Measurements from ENCODE around the gene COLQ. TPM values are rescaled to one million over a fixed set of nuclear protein-coding genes. Genes with fewer than 3 reads are reported as not detected.

COLQ gene
- total RNA-seq, 4 donors from 2014 or later, result 2.6 to 21.3 (median 4.0) TPM

DNA sequence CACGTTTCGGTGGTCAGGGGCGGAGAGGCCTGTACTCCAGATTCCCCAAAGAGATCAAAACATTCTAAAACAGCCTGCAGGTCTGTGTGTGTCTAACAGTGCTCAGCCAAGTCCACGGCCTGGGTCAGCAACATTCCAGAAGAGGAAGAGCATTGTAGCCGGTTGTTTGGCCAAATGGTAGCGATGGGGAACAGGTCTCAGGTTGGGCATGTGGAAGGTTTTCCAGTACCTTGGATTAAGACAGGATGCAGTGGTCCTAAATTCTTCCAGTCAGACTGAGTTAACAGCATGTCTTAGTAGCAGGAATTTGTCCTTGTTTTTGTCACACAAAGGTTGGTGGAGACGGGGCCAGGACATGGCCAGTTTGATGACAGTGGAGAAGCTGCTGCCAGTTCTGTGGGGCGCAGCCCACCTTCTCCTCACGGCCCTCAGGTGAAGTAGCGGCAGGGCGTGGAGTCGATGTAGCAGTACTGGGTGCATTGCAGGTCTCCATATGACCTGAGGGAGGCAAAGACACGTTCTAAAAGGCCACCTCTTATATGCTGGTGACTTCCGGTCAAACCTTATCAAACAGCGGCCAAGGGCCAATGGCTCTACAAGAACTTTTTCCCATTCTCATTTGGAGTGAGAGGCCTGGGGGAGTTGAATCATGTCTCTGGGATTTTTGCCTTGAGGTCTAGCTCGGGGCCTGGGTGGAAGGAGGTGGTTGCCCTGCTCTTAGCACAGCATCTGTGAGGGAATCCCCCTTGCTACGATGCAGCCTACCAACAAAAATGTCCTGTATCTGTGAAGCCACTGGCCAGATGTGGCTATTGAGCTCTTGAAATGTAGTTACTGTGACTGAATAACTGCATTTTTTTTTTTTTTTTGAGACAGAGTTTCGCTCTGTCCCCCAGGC lies 70.0 kb downstream of the COLQ start:
- no peak overlapping the region for H3K4me3 ChIP-seq
- no peak overlapping the region for H3K27ac ChIP-seq
- H3K27me3 ChIP-seq, result no peaks in the 10 kb centered on the region
- H3K9me3 ChIP-seq, result no peaks in the 10 kb centered on the region
- no peaks in the 10 kb centered on the region for H3K36me3 ChIP-seq
- no peak for TF ChIP-seq POLR2A (IDR thresholded peaks at IDR 0.05)
- TF ChIP-seq, protein P1, sequence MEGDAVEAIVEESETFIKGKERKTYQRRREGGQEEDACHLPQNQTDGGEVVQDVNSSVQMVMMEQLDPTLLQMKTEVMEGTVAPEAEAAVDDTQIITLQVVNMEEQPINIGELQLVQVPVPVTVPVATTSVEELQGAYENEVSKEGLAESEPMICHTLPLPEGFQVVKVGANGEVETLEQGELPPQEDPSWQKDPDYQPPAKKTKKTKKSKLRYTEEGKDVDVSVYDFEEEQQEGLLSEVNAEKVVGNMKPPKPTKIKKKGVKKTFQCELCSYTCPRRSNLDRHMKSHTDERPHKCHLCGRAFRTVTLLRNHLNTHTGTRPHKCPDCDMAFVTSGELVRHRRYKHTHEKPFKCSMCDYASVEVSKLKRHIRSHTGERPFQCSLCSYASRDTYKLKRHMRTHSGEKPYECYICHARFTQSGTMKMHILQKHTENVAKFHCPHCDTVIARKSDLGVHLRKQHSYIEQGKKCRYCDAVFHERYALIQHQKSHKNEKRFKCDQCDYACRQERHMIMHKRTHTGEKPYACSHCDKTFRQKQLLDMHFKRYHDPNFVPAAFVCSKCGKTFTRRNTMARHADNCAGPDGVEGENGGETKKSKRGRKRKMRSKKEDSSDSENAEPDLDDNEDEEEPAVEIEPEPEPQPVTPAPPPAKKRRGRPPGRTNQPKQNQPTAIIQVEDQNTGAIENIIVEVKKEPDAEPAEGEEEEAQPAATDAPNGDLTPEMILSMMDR (IDR thresholded peaks at IDR 0.05), result no peak
- DNase-seq, result no peak
- intact Hi-C loops (cut with DNase I; ENCODE audit: low total_unique reads), result no loop called here
- H3K4me1 ChIP-seq, result no peaks in the 10 kb centered on the region

DNA sequence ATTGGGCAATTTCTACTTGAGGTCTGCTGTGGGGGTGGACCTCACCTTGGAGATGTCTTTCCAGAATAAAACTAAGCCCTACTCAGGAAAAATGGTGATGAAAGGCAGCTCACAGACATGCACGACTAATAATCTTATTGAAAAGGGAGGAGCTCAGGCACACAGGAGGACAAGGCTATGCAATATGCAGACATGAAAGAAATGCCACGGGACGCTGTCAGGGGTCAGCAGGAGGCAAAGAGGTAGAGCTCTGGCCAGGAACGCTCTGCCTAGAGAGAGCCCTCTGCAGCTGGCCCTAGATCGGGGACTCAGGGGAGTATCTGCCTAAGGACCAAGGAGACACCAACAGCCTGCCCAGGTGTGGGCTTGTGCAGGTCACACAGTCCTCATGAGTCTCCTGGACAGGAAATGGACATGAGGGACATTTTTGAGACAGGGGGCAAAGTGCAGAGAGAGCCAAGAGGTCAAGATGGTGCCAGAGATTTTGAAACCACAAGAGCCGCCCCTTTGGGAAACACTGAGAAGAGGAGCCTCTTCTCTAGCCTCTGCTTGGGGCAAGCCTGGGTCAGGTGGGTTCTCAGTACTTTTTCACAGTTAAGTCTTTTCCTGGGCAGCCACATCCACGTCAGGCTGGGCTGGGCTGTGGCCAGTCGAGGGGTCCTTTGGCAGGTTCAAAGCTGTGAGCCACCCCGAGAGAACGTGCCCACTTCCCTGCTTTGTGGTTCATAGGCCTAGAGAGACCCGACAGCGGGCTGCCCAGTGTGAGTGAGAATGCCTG lies 70.9 kb downstream of the COLQ start:
- intact Hi-C loops (cut with DNase I; ENCODE audit: low total_unique reads), result no loop called here
- Histone ChIP-seq H3K36me3 (no peaks in the 10 kb centered on the region), H3K4me3 (no peak overlapping the region), H3K4me1 (no peaks in the 10 kb centered on the region), H3K27ac (no peak overlapping the region), H3K9me3 (no peaks in the 10 kb centered on the region), H3K27me3 (no peaks in the 10 kb centered on the region)
- TF ChIP-seq POLR2A (IDR thresholded peaks at IDR 0.05), result no peak
- TF ChIP-seq, protein P1 (IDR thresholded peaks at IDR 0.05), result no peak
- no peak for DNase-seq

DNA sequence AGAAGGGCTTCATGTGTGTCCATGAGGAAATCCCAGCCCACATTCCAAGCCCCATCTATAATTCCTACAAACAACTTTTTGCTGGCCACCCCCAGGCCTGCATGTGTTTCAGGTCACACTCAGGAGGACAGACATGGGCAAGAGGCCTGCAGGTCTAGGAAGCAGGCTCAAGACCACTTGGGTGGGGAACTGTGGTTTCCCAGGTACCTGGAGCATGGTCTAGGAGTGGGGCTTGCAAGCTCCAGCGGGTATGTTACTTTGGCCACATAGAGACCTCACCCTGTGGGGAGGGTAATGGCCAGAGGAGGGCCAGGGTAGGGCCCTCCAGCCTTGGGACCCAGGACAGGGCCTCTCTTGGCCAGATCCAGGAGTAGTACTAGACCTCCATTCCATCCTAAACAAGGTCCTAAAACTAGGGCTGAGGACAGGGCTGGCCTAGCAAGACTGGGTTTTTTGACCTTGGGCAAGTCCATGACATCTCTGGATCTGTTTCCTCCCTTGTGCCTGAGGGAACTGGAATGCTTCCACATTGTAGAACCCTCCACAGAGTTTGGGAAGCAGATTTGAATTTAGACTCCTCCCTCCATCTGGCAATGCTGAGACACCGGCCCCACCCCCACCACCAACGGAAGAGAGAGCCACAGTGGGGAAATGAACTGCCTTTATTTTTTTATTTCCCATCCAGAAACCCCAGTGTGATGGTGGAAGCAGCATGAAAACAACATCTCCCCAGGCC lies 71.8 kb downstream of the COLQ start:
- intact Hi-C loops (cut with DNase I; ENCODE audit: low total_unique reads), result no loop called here
- TF ChIP-seq, protein P1 (IDR thresholded peaks at IDR 0.05), result no peak
- no peak for TF ChIP-seq POLR2A (IDR thresholded peaks at IDR 0.05)
- Histone ChIP-seq H3K4me1 (no peaks in the 10 kb centered on the region), H3K4me3 (no peak overlapping the region), H3K27ac (no peak overlapping the region), H3K9me3 (no peaks in the 10 kb centered on the region), H3K27me3 (no peaks in the 10 kb centered on the region), H3K36me3 (no peaks in the 10 kb centered on the region)
- no peak for DNase-seq

DNA sequence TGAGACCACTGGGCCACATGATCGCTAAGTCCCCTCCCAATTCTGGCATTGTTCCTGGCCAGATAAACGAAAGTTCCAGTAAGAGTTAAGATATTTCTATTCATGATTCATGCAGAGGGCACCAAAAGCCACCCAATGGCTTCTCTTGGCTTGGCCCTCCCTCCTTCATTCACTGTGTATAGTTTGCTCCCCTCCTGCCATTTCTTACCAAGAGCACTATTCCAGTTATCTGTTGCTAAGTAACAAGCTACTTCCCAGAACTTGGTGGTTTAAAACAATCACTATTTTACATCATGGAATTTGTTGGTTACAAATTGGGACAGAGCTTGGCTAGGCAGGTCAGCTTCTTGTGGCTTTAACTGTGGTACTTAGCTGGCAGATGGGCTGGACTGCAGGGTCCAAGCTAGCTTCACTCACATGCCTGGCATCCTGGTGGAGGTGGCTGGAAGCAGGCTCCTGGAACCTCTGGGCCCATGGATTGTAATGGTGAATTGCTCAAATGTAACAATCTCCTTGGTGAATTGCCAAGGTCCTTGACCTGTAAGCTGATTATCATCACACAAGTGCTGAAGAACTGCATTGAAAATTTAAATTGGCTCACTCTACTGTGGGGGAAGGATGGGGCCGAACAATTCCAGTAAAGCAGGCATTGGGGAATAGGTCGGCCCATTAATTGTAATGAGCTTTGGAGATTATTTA lies 77.5 kb downstream of the COLQ start:
- intact Hi-C loops (cut with DNase I; ENCODE audit: low total_unique reads), result no loop called here
- no peaks in the 10 kb centered on the region for H3K4me1 ChIP-seq
- H3K4me3 ChIP-seq, result no peak overlapping the region
- TF ChIP-seq POLR2A (IDR thresholded peaks at IDR 0.05), result no peak
- TF ChIP-seq, protein P1 (IDR thresholded peaks at IDR 0.05), result no peak
- H3K9me3 ChIP-seq, result no peaks in the 10 kb centered on the region
- H3K27me3 ChIP-seq, result no peaks in the 10 kb centered on the region
- DNase-seq, result no peak
- H3K27ac ChIP-seq, result no peak overlapping the region
- H3K36me3 ChIP-seq, result no peaks in the 10 kb centered on the region
